ENCODE results near the gene SEC14L5.

Gene SEC14L5

GRCh38 chr16:5012887-5013286 is 54.8 kb downstream of the SEC14L5 start:
- DNase-seq (ENCODE audit: low read depth in 2 of 2) = no peak

GRCh38 chr16:5015351-5015750 is 57.2 kb downstream of the SEC14L5 start:
- no peak for DNase-seq (ENCODE audit: low read depth in 2 of 2)

- DNase-seq (ENCODE audit: low read depth in 2 of 2) = no peak
Observed at GRCh38 chr16:5015887-5016286, 57.8 kb downstream of the SEC14L5 start.

- no peak for DNase-seq (ENCODE audit: low read depth in 2 of 2)
Observed at GRCh38 chr16:5016967-5017677, 59.0 kb downstream of the SEC14L5 start.

GRCh38 chr16:5017678-5017969 is 59.5 kb downstream of the SEC14L5 start:
- DNase-seq (ENCODE audit: low read depth in 2 of 2) = no peak

- no peak for DNase-seq (ENCODE audit: low read depth in 2 of 2)
Observed at GRCh38 chr16:5018793-5019192, 60.7 kb downstream of the SEC14L5 start.

GRCh38 chr16:5019775-5020174 is 61.6 kb downstream of the SEC14L5 start:
- no peak for DNase-seq (ENCODE audit: low read depth in 2 of 2)

- DNase-seq (ENCODE audit: low read depth in 2 of 2) = no peak
Observed at GRCh38 chr16:5020551-5020950, 62.4 kb downstream of the SEC14L5 start.

- no peak for DNase-seq (ENCODE audit: low read depth in 2 of 2)
Observed at GRCh38 chr16:5022521-5022920, 64.4 kb downstream of the SEC14L5 start.

- DNase-seq (ENCODE audit: low read depth in 2 of 2) = no peak
Observed at GRCh38 chr16:5024632-5025031, 66.5 kb downstream of the SEC14L5 start.

- DNase-seq (ENCODE audit: low read depth in 2 of 2) = no peak
Observed at GRCh38 chr16:5025171-5025632, 67.1 kb downstream of the SEC14L5 start.

- DNase-seq (ENCODE audit: low read depth in 2 of 2) = no peak
Observed at GRCh38 chr16:5026664-5027063, 68.5 kb downstream of the SEC14L5 start.

GRCh38 chr16:5027086-5027485 is 69.0 kb downstream of the SEC14L5 start:
- no peak for DNase-seq (ENCODE audit: low read depth in 2 of 2)

GRCh38 chr16:5027575-5028235 is 69.6 kb downstream of the SEC14L5 start:
- DNase-seq (ENCODE audit: low read depth in 2 of 2) = no peak

GRCh38 chr16:5028950-5029475 is 70.9 kb downstream of the SEC14L5 start:
- DNase-seq (ENCODE audit: low read depth in 2 of 2) = no peak

GRCh38 chr16:5030251-5030870 is 72.2 kb downstream of the SEC14L5 start:
- DNase-seq (ENCODE audit: low read depth in 2 of 2) = no peak

- DNase-seq (ENCODE audit: low read depth in 2 of 2) = no peak
Observed at GRCh38 chr16:5031601-5032000, 73.5 kb downstream of the SEC14L5 start.

GRCh38 chr16:5032748-5033167 is 74.6 kb downstream of the SEC14L5 start:
- no peak for DNase-seq (ENCODE audit: low read depth in 2 of 2)

- peak; percentile 70 to 76 for DNase-seq (ENCODE audit: low read depth in 2 of 2)
Observed at GRCh38 chr16:5033256-5034166, 75.4 kb downstream of the SEC14L5 start, which contains the start of gene NAGPA. Gene NAGPA (minus strand): TSS chr16:5033935. CDS start chr16:5033914, 21 bp downstream.

GRCh38 chr16:5034167-5034523 is 76.0 kb downstream of the SEC14L5 start:
- no peak for DNase-seq (ENCODE audit: low read depth in 2 of 2)

- DNase-seq (ENCODE audit: low read depth in 2 of 2) = no peak
Observed at GRCh38 chr16:5035909-5036227, 77.7 kb downstream of the SEC14L5 start.
